ENCODE results near the gene MEFV.

The MEFV gene

DNA sequence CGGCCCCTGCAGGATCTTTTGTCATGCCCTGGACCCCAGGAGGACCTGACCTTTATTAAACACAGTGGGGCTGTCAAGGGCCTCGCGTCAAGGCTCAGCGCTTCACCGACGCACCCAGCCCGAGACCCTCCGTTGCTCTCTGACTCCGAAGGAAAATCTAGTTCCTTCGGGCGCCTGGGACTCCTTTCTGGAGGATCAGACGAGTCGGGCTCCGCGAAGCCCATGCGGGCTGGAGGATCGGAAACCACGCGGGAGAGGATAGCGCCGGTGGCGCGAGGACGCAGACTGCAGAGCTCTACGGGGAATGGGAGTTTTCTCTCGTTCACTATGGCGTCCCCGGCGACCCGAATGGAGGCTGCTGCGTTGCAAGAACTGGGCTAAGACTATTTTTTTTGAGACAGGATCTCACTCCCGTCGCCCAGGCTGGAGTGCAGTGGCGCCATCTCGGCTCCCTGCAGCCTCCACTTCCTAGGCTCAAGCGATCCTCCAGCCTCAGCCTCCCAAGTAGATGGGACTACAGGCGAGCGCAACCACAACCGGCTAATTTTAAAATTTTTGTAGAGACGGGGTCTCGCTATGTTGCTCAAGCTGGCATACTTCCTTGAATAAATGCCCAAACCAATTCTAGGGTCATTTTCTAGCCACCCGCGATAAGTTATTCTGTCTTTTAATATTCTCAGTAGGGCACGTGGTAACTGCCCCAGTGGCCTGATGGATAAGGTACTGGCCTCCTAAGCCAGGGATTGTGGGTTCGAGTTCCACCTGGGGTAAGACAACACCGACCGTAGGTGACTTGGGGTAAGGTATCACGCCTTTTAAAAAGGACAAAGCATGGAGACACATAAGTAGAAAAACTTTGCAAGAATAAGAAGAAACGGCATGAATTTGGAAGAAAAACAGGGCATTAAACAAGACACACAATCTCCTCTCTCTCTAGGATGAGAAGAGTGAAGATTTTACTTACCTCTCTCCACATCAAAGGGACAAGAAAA lies 62.9 kb downstream of the MEFV start:
- H3K27me3 ChIP-seq (ENCODE audit: insufficient read depth, low read length) = peaks cover 51% of the 10 kb centered on the region
- H3K36me3 ChIP-seq (ENCODE audit: insufficient read depth, low read depth, low read length) = no peaks in the 10 kb centered on the region
- H3K9ac ChIP-seq (ENCODE audit: low read depth, low read length) = no peak overlapping the region
- H3K4me1 ChIP-seq (ENCODE audit: insufficient read depth, low read length) = no peaks in the 10 kb centered on the region
- H3K27ac ChIP-seq (ENCODE audit: low read length) = no peak overlapping the region
- H3K4me3 ChIP-seq (ENCODE audit: low read length) = no peak overlapping the region
- H3K9me3 ChIP-seq (ENCODE audit: insufficient read depth, low read depth, low read length) = no peaks in the 10 kb centered on the region

DNA sequence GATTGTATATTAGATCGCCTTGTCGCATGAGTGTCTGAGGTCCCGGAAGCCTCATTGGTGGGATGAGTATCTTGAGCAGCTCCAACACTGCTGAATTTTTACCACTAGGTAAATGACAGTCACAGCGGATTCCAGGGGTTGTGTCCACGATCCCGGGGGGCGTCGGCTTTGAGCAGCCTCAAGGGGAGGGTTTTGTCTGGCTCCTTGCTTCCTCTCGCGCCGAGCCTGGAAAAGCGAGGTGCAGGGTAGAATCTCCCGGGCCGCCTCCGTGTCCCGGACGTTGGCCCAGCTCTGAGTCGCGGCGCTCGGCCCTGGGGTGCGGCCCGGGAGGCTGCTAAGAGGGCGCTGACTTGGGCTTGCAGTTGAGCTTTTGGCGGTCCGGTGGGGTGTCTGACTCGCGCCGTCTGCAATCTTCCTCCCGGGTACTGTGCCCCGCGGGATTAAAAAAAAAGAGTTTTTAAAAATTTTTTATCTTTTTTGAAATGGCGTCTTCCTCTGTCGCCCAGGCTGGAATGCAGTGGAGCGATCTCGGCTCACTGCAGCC lies 63.9 kb downstream of the MEFV start:
- H3K9me3 ChIP-seq (ENCODE audit: insufficient read depth, low read depth, low read length) = no peaks in the 10 kb centered on the region
- H3K27ac ChIP-seq (ENCODE audit: low read length) = no peak overlapping the region
- H3K27me3 ChIP-seq (ENCODE audit: insufficient read depth, low read length) = peaks cover 52% of the 10 kb centered on the region
- no peaks in the 10 kb centered on the region for H3K4me1 ChIP-seq (ENCODE audit: insufficient read depth, low read length)
- no peaks in the 10 kb centered on the region for H3K36me3 ChIP-seq (ENCODE audit: insufficient read depth, low read depth, low read length)
- H3K4me3 ChIP-seq (ENCODE audit: low read length) = no peak overlapping the region
- H3K9ac ChIP-seq (ENCODE audit: low read depth, low read length) = no peak overlapping the region

All from iPS-20b (cell line).